ENCODE measurements around the gene TLCD4.

GRCh38 chr1:95084317-95085176 is 32.6 kb upstream of the TLCD4 start:
- TF ChIP-seq CTCF (IDR thresholded peaks at IDR 0.05; ENCODE audit: low read depth, low read length) (peak; percentile 81), EZH2phosphoT487 (IDR thresholded peaks at IDR 0.05; ENCODE audit: low read depth) (no peak)
